ENCODE measurements around the gene UBAP1.
"Not testable (repeated sequence)": the region's sequence is repeated elsewhere in the genome, so short reads cannot be mapped to it uniquely, and the experiment has no call there.

Gene UBAP1

DNA sequence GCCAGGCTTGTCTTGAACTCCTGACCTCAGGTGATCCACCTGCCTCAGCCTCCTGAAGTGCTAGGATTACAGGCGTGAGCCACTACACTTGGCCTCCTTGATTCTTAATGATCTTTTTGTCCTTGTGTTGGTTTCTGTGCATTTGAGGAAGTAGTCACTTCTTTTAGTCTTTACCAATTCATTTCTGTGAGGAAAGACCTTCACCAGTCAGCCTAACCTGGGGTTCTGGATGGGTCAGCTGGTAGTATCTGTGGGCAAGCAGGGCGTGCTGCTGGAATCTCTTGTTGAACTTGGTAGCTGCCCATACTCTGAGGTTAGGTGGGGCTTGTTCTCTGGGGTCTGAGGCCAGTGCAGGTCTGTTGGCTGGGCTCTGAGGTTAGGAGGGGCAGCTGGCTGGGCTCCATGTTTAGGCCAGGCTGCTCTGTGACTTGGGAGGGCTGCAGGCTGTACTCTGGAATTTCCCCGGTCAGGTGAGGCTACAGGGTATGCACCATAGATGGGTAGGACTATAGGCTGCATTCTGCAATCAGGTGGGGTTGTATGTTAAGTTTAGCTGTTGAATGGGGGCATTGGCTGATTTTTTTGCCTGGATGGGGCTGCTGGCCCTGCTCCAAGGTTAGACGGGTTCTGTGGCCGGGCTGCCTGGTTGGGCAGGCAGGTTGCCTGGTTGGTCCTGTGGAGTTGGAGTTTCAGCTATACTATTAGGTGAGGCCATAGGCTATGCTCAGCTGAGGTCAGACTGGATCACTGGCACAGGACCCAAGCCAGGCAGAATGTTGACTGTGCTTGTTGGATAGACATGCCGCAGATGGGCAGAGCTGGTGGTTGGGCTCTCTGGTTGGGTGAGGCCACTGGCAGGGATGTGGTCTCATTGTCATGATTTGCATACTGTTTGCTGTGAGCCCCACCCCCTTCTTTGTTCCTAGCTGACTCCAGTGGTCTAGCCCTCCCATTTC lies 19.2 kb downstream of the UBAP1 start:
- FAIRE-seq (no peak), DNase-seq (ENCODE audit: insufficient read length, low spot score) (no peak)
- TF ChIP-seq POLR2A (IDR thresholded peaks at IDR 0.05; ENCODE audit: low read depth, low read length), result no peak

DNA sequence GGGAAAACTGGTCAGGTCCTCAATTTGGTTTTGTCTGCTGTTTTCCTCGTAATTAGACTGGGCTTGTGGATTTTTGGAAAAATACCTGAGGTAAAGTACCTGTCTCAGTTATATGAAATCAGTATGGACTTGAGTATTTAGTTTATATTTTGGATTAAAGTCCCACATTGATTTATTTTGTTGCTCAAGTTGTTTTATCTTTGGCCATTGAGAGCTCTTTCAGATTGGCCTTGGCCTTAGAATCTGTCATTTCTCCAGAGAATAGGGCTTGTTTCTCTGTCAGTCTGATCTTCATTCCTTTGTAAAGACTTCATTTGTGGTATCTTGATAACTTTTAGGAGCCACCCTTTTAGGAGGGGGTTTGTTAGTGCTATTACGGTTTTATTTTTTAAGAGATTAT lies 21.2 kb downstream of the UBAP1 start:
- TF ChIP-seq POLR2A (IDR thresholded peaks at IDR 0.05; ENCODE audit: low read depth, low read length), result no peak
- DNase-seq (ENCODE audit: insufficient read length, low spot score), result no peak
- no peak for FAIRE-seq

DNA sequence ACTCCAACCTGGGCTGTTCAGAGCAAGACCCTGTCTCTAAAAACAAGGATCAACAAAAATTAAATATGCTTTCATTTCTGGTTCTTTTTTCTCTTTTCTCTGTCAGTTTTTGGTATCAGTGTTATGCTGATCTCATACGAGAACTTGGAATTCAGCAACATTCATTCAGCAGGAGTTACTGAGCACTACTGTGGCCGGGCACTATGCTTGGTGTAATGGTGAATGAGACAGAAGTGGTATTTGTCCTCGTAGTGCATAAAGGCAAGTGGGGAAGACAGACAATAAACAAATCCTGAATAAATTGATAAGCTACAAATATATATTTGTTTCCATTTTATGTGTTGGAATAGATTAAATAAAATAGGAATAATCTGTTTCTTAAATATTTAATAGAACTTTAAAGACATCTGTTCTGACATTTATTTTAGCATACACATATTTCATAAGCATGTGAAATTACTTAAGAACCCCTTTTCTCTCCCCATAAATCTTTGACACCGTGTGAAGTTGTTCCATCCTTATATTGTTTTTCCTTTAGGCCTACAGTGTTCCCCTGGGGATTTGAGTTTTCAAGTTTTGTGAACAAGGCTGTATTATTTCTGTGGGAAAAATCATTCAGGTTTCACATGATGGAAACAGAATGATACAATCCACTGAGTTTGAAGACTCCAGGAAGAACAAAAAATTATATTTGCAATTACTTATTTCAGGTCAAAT lies 24.6 kb downstream of the UBAP1 start:
- TF ChIP-seq POLR2A (IDR thresholded peaks at IDR 0.05; ENCODE audit: low read depth, low read length), result no peak
- FAIRE-seq (no peak), DNase-seq (ENCODE audit: insufficient read length, low spot score) (no peak)

DNA sequence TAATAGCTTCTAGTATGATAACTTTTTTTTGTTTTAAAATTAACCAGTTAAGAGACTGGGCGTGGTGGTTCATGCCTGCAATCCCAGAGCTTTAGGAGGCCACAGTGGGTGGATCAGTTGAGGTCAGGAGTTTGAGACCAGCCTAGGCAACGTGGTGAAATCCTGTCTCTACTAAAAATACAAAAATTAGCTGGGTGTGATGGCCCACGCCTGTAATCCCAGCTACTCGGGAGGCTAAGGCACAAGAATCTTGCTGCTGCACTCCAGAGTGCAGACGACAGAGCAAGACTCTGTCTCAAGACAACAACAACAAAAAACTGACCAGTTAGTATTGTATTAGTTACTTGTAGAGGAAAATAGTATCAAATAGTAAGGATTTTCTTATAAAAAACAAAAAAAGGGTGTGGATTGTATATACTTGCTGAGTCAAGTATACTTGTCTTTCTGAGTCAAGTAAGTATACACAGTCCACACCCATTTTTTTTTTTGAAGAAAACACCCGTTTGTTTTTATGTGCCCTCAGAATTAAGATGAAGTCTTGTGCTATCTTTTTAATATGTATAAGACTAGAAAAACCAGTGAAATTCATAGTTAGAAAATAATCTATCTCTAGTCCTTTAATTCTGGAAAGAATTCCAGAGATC lies 25.3 kb downstream of the UBAP1 start:
- no peak for DNase-seq (ENCODE audit: insufficient read length, low spot score)
- FAIRE-seq, result no peak
- no peak for TF ChIP-seq POLR2A (IDR thresholded peaks at IDR 0.05; ENCODE audit: low read depth, low read length)

DNA sequence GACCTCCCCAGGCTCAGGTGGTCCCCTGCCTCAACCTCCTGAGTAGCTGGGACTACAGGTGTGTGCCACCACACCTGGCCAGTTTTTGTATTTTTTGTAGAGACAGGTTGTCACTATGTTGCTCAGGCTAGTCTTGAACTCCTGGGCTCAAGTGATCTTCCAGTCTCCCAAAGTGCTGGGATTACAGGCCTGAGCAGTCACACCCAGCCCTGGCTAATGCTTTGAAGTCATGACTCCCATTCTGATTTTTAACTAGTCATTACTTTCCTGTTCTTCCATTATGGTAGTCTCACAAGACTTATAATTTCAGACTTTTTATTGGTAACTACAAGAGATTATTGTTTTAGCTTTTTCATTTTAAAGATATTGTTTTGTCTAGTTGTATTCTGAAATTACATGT lies 26.3 kb downstream of the UBAP1 start:
- TF ChIP-seq POLR2A (IDR thresholded peaks at IDR 0.05; ENCODE audit: low read depth, low read length), result no peak
- no peak for FAIRE-seq
- no peak for DNase-seq (ENCODE audit: insufficient read length, low spot score)

DNA sequence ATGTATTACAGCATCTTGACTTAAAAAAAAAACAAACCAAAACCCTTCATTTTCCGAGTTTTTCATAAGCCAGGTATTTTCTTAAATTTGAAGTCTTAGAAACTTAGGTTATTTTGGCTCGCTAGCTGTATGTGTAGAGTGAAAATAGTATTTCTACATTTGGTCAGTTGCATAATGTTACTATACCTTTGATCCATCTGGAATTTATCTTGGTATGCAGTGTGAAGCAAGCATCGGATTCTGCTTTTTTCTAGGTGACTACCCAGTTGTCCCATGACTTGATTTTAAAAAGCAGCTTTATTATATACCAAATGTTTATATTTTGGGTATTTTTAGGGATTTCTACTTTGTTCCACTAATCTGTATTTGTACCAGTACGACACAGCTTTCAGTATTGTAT lies 27.7 kb downstream of the UBAP1 start:
- no peak for DNase-seq (ENCODE audit: insufficient read length, low spot score)
- FAIRE-seq, result peak; percentile 50

DNA sequence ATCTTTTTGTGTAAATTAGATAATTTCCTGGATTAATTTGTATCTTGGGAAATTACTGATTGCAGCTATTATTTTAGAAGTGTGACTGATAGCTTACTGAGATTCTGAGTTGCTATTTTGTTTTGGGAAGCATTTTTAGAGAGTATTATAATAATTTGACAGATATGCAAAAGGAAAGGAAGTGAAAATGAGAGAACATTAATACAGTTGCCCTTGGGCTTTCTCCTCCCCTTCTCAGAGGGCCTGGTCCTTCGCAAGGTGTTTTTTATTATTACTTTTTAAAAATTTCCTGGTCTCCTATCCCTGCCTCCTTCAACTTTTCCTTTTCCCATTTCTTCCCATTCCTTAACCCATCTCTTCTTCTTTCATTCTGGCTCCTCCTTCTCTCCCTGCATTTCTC lies 32.6 kb downstream of the UBAP1 start:
- DNase-seq (ENCODE audit: insufficient read length, low spot score) (no peak), FAIRE-seq (no peak)
- TF ChIP-seq POLR2A (IDR thresholded peaks at IDR 0.05; ENCODE audit: low read depth, low read length), result no peak

More for the DNA sequence above, 27.7 kb downstream of the UBAP1 start:
- no peak for TF ChIP-seq POLR2A (IDR thresholded peaks at IDR 0.05; ENCODE audit: low read depth, low read length)

DNA sequence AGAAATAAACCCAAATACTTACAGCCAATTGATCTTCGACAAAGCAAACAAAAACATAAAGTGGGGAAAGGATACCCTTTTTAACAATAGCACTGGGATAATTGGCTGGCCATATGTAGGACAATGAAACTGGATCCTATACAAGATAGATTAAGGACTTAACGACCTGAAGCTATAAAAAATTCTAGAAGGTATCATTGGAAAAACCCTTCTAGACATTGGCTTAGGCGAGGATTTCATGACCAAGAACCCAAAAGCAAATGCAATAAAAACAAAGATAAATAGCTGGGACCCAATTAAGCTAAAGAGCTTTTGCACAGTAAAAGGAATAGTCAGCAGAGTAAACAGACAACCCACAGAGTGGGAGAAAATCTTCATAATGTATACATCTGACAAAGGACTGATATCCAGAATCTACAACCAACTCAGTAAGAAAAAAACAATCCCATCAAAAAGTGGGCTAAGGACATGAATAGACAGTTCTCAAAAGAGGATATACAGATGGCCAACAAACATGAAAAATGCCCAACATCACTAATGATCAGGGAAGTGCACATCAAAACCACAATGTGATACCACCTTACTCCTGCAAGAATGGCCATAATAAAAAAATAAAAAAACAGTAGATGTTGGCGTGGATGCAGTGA lies 35.6 kb downstream of the UBAP1 start:
- not testable (repeated sequence) for FAIRE-seq; DNase-seq (ENCODE audit: insufficient read length, low spot score)

DNA sequence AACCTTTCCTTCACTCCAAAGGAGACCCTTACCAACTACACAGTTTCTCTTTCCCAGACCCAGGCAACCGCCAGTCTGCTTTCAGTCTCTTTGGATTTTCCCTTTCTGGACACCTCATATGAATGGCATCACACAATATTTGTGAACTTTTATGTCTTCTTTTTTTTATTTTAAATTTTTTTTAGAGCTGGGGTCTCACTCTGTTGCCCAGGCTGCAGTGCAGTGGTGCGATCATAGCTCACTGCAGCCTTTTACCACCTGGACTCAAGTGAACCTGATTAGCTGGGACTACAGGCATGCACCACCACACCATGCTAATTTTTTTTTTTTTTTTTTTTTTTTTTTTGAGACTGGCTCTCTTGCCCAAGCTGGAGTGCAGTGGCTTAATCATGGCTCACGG lies 37.5 kb downstream of the UBAP1 start:
- no peak for FAIRE-seq
- DNase-seq (ENCODE audit: insufficient read length, low spot score), result no peak
- no peak for TF ChIP-seq POLR2A (IDR thresholded peaks at IDR 0.05; ENCODE audit: low read depth, low read length)

DNA sequence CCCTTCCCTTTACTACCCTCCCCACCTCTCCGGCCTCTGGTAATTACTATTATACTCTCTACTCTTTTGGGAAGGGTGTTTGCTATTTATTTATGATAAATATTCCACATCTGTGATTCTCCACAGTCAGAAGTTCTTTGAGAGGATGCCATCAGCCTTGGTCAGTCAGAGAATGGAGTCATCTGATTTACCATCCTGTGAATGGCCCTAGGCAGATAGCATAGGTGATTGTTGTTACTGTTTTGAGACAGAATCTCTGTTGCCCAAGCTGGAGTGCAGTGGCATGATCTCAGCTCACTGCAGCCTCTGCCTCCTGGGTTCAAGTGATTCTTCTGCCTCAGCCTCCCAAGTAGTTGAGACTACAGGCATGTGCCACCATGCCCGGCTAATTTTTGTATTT lies 38.2 kb downstream of the UBAP1 start:
- DNase-seq (ENCODE audit: insufficient read length, low spot score); FAIRE-seq: not testable (repeated sequence)

DNA sequence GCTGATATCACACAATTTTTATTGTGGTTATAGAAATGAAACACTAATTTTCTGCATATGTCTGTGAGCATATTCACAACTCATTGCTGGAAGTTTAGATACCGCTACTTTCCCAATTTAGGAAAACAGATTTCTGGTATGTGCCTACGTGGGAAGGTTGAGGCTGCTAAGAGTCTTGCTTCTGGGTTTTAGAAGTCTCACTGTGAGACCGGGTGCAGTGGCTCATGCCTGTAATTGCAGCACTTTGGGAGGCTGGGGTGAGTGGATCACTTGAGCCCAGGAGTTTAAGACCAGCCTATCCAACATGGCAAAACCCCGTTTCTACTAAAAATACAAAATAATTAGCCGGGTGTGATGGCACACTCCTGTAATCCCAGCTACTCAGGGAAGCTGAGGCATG lies 39.6 kb downstream of the UBAP1 start:
- no peak for FAIRE-seq
- no peak for TF ChIP-seq POLR2A (IDR thresholded peaks at IDR 0.05; ENCODE audit: low read depth, low read length)
- DNase-seq (ENCODE audit: insufficient read length, low spot score), result no peak

DNA sequence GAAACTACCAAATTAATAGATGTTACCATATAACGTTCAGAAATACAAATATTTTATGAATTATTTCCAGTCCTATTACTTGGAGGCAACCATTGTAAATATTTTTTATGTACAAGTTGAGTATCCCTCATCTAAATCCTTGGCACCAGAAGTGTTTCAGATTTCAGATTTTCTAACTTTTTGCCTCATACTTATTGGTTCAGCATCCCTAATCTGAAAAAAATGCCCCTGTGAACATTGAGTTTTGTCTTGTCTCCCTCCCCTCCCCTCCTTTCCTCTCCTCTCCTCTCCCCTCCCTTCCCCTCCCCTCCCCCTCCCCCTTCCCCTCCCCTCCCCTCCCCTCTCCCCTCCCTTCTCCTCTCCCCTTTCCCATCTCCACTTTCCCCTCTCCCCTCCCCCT lies 40.6 kb downstream of the UBAP1 start:
- FAIRE-seq, result no peak
- no peak for TF ChIP-seq POLR2A (IDR thresholded peaks at IDR 0.05; ENCODE audit: low read depth, low read length)
- DNase-seq (ENCODE audit: insufficient read length, low spot score), result no peak

DNA sequence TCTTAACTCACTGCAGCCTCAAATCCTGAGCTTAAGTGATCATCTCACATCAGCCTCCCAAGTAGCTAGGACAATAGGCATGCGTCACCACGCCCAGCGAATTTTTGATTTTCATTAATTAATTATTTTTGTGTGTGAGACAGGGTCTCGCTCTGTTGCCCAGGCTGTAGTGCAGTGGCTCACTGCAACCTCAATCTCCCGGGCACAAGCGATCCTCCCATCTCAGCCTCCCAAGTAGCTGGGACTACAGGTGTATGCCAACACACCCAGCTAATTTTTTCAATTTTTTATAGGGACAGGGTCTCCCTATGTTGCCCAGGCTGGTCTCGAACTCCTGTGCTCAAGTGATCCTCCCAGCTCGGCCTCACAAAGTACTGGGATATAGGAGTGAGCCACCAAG lies 41.4 kb downstream of the UBAP1 start:
- no peak for TF ChIP-seq POLR2A (IDR thresholded peaks at IDR 0.05; ENCODE audit: low read depth, low read length)
- DNase-seq (ENCODE audit: insufficient read length, low spot score) (no peak), FAIRE-seq (no peak)

DNA sequence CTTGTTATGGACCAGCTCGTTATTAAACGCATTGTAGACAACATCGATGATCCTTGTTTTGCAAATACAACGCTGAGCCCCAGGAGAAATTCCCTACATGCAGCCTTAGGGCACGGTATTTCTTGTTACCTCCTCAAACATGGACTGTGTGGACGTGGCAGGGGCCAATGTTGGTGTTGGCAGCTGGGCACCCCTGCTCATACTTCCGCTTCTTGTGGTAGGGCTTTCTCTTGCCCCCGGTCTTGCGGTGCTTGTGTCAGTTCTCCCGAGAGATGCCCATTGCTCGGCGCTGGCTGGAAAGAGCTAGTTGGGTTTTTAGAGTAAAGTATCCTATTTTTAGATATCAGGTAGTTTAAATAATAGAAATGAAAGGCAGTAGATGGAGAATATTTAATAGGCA lies 45.5 kb downstream of the UBAP1 start:
- DNase-seq (ENCODE audit: insufficient read length, low spot score) (no peak), FAIRE-seq (no peak)
- no peak for TF ChIP-seq POLR2A (IDR thresholded peaks at IDR 0.05; ENCODE audit: low read depth, low read length)

DNA sequence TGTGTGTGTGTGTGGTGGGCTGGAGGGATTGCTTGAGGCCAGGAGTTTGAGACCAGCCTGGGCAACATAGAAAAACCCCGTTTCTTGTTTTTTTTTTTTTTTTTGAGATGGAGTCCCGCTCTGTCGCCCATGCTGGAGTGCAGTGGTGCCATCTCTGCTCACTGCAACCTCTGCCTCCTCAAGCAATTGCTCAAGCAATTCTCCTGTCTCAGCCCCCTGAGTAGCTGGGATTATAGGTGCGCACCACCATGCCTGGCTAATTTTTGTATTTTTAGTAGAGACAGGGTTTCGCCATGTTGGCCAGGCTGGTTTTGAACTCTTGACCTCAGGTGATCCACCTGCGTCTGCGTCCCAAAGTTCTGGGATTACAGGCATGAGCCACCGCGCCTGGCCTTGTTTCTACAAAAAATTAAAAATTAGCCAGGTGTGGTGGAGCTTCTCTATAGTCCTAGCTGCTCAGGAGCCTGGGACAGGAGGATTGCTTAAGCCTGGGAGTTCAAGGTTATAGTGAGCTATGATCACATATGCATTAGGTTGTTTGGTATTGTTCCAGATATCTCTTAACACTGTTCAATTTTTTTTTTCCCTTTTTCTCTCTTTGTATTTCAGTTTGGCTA lies 47.4 kb downstream of the UBAP1 start:
- not testable (repeated sequence) for DNase-seq (ENCODE audit: insufficient read length, low spot score); FAIRE-seq
